ENCODE measurements around the gene OPCML. TPM values are rescaled to one million over a fixed set of nuclear protein-coding genes. Genes with fewer than 3 reads are reported as not detected.

Gene OPCML
- polyA plus RNA-seq, 1 donor (not counting 4 experiments of a cell fraction or from before 2014, with no cell fraction given), result 0.04 TPM

DNA sequence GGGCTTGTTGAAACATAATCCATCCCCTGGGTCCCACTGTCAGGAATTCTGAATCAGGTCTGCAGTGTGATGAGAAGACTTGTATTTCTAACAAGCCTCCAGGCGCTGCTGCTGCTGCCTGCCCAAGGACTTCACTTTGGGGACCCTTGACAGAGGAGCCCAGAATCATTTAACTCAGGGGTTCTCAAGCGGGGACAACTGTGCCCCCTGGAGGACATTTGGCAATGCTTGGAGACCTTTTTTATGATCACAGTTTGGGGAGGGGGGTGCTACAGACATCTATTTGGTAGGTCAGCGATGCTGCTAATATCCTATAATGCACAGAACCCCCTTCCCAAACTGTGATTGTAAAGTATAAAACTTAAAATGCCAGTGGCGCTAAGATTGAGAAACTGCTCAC lies 312.8 kb downstream of the OPCML start:
- H3K9ac ChIP-seq (ENCODE audit: control insufficient read depth, extremely low read depth, insufficient read depth, low read length), result no peak overlapping the region
- dilution Hi-C loops (cut with MboI; ENCODE audit: extremely low pct_ligation_motif_present, low sequenced_read_pairs), result no loop called here
- H3K9me1 ChIP-seq (ENCODE audit: control insufficient read depth, extremely low read depth, insufficient read depth, low read length), result no peaks in the 10 kb centered on the region
- no peaks in the 10 kb centered on the region for H3K27me3 ChIP-seq (ENCODE audit: control insufficient read depth, extremely low read depth, insufficient read depth, low read length)
- peaks cover 5% of the 10 kb centered on the region for H3K9me3 ChIP-seq (ENCODE audit: control insufficient read depth, low read depth, low read length)
- DNase-seq (ENCODE audit: low read depth, low spot score), result no peak
- no peak for FAIRE-seq
- H4K20me1 ChIP-seq (ENCODE audit: control insufficient read depth, extremely low read depth, insufficient read depth, low read length), result no peaks in the 10 kb centered on the region
- no peak overlapping the region for H3K4me3 ChIP-seq (ENCODE audit: control insufficient read depth in 2 of 3, extremely low read depth in 1 of 3, insufficient read depth in 2 of 3, low read depth in 1 of 3, low read length in 3 of 3)
- H3K79me2 ChIP-seq (ENCODE audit: control insufficient read depth, insufficient read depth, low read length), result no peaks in the 10 kb centered on the region
- H3K36me3 ChIP-seq (ENCODE audit: control insufficient read depth in 2 of 2, extremely low read depth in 1 of 2, insufficient read depth in 2 of 2, low read length in 2 of 2), result no peaks in the 10 kb centered on the region
- no peak overlapping the region for H3K27ac ChIP-seq (ENCODE audit: control insufficient read depth, insufficient read depth, low read length)
- no peak overlapping the region for H2AFZ ChIP-seq (ENCODE audit: control insufficient read depth, low read length)
- no peak overlapping the region for H3K4me2 ChIP-seq (ENCODE audit: control insufficient read depth, extremely low read depth, insufficient read depth, low read depth, low read length)
- no peaks in the 10 kb centered on the region for H3K4me1 ChIP-seq (ENCODE audit: control insufficient read depth, extremely low read depth, insufficient read depth, low read length)
- TF ChIP-seq, protein P1, sequence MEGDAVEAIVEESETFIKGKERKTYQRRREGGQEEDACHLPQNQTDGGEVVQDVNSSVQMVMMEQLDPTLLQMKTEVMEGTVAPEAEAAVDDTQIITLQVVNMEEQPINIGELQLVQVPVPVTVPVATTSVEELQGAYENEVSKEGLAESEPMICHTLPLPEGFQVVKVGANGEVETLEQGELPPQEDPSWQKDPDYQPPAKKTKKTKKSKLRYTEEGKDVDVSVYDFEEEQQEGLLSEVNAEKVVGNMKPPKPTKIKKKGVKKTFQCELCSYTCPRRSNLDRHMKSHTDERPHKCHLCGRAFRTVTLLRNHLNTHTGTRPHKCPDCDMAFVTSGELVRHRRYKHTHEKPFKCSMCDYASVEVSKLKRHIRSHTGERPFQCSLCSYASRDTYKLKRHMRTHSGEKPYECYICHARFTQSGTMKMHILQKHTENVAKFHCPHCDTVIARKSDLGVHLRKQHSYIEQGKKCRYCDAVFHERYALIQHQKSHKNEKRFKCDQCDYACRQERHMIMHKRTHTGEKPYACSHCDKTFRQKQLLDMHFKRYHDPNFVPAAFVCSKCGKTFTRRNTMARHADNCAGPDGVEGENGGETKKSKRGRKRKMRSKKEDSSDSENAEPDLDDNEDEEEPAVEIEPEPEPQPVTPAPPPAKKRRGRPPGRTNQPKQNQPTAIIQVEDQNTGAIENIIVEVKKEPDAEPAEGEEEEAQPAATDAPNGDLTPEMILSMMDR (optimal IDR thresholded peaks at IDR 0.05 in 1 of 3, IDR thresholded peaks at IDR 0.05 in 1 of 3, conservative IDR thresholded peaks at IDR 0.05 in 1 of 3; ENCODE audit: extremely low read depth in 1 of 3, insufficient read depth in 2 of 3, low read length in 3 of 3), result no peak
- no peak for TF ChIP-seq EZH2 (IDR thresholded peaks at IDR 0.05; ENCODE audit: low read length)

DNA sequence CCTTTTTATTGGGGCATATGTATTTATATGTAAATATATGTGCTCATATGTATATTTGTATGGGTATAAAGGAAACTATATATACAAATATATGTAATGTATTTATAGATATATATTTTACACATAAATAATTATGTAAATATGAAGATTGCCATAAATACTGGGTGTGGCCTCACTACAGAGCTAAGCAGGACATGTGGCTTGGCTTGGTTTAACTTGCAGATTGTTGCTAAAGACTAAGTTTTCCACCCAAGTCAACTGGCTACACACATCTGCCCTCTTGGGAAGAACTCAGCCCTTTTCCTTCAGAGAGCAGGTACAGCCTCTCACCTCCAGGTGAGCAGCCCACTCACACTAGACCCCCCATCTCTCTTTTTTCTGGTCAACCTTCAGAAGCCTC lies 315.5 kb downstream of the OPCML start:
- TF ChIP-seq EZH2 (IDR thresholded peaks at IDR 0.05; ENCODE audit: low read length), result no peak
- TF ChIP-seq, protein P1 (optimal IDR thresholded peaks at IDR 0.05 in 1 of 3, IDR thresholded peaks at IDR 0.05 in 1 of 3, conservative IDR thresholded peaks at IDR 0.05 in 1 of 3; ENCODE audit: extremely low read depth in 1 of 3, insufficient read depth in 2 of 3, low read length in 3 of 3), result no peak
- dilution Hi-C loops (cut with MboI; ENCODE audit: extremely low pct_ligation_motif_present, low sequenced_read_pairs), result no loop called here
- H2AFZ ChIP-seq (ENCODE audit: control insufficient read depth, low read length), result no peak overlapping the region

More for the DNA sequence above, 315.5 kb downstream of the OPCML start:
- Histone ChIP-seq H3K79me2 (ENCODE audit: control insufficient read depth, insufficient read depth, low read length) (no peaks in the 10 kb centered on the region), H3K27ac (ENCODE audit: control insufficient read depth, insufficient read depth, low read length) (no peak overlapping the region), H3K4me2 (ENCODE audit: control insufficient read depth, extremely low read depth, insufficient read depth, low read depth, low read length) (no peak overlapping the region), H3K9me3 (ENCODE audit: control insufficient read depth, low read depth, low read length) (peaks cover 4% of the 10 kb centered on the region), H3K36me3 (ENCODE audit: control insufficient read depth in 2 of 2, extremely low read depth in 1 of 2, insufficient read depth in 2 of 2, low read length in 2 of 2) (no peaks in the 10 kb centered on the region), H3K9ac (ENCODE audit: control insufficient read depth, extremely low read depth, insufficient read depth, low read length) (no peak overlapping the region), H3K27me3 (ENCODE audit: control insufficient read depth, extremely low read depth, insufficient read depth, low read length) (no peaks in the 10 kb centered on the region), H3K4me1 (ENCODE audit: control insufficient read depth, extremely low read depth, insufficient read depth, low read length) (no peaks in the 10 kb centered on the region), H3K4me3 (ENCODE audit: control insufficient read depth in 2 of 3, extremely low read depth in 1 of 3, insufficient read depth in 2 of 3, low read depth in 1 of 3, low read length in 3 of 3) (no peak overlapping the region), H4K20me1 (ENCODE audit: control insufficient read depth, extremely low read depth, insufficient read depth, low read length) (no peaks in the 10 kb centered on the region), H3K9me1 (ENCODE audit: control insufficient read depth, extremely low read depth, insufficient read depth, low read length) (no peaks in the 10 kb centered on the region)
- DNase-seq (ENCODE audit: low read depth, low spot score) (no peak), FAIRE-seq (no peak)

All from keratinocyte (primary cell).